Activated CD4-positive, alpha-beta T cell treated with anti-CD3 and anti-CD28 coated beads, Interleukin-2, amount 10 ng/mL, durations not matched to agents 24 days and 14 days (primary cell): ENCODE data around the gene MAP3K1. TPM values are rescaled to one million over a fixed set of nuclear protein-coding genes. Genes with fewer than 3 reads are reported as not detected.

Source experiments
- DNase-seq: peaks from one replicate; pipeline ENCODE4 v3.0.0; 2022
- H3K27ac Mint-ChIP-seq: one replicate; pipeline ENCODE4 v1.8.0; 2022; ENCODE audit warnings: mild to moderate bottlenecking, mixed read lengths
- H3K27me3 Mint-ChIP-seq: one replicate; pipeline ENCODE4 v1.8.0; 2022; ENCODE audit warnings: mixed read lengths
- H3K36me3 Mint-ChIP-seq: one replicate; pipeline ENCODE4 v1.8.0; 2022; ENCODE audit warnings: low read depth, mild to moderate bottlenecking, mixed read lengths
- H3K4me1 Mint-ChIP-seq: one replicate; pipeline ENCODE4 v1.8.0; 2021; ENCODE audit warnings: mixed read lengths
- H3K4me3 Mint-ChIP-seq: one replicate; pipeline ENCODE4 v1.8.0; 2022; ENCODE audit warnings: mild to moderate bottlenecking, moderate library complexity, mixed read lengths
- H3K9me3 Mint-ChIP-seq: one replicate; pipeline ENCODE4 v1.8.0; 2021; ENCODE audit warnings: mixed read lengths
- intact Hi-C: fragments of 100-400 bp; cut with micrococcal nuclease; formaldehyde crosslinking; loops from one replicate; pipeline ENCODE4 v1.15.1; 2023
- total RNA-seq: library from RNA; stranded (reverse); gene quantifications from 2 replicates; pipeline ENCODE4 v1.2.3, GENCODE V29; 2022

The MAP3K1 gene
- total RNA-seq, 1 donor from 2014 or later: 27.6 TPM

GRCh38 chr5:56914678-56915077 lies 99.3 kb downstream of the MAP3K1 start:
- H3K9me3 Mint-ChIP-seq: no peaks in the 10 kb centered on the region
- intact Hi-C loops: no loop called here
- no peak overlapping the region for H3K27ac Mint-ChIP-seq
- no peaks in the 10 kb centered on the region for H3K27me3 Mint-ChIP-seq
- peaks cover 15% of the 10 kb centered on the region for H3K4me1 Mint-ChIP-seq
- peaks cover 12% of the 10 kb centered on the region for H3K36me3 Mint-ChIP-seq
- DNase-seq: no peak
- H3K4me3 Mint-ChIP-seq: no peak overlapping the region

GRCh38 chr5:56917534-56917933 lies 102.2 kb downstream of the MAP3K1 start:
- peaks cover 24% of the 10 kb centered on the region for H3K36me3 Mint-ChIP-seq
- H3K4me1 Mint-ChIP-seq: peaks cover 8% of the 10 kb centered on the region
- no peak overlapping the region for H3K4me3 Mint-ChIP-seq
- H3K27ac Mint-ChIP-seq: no peak overlapping the region
- no peaks in the 10 kb centered on the region for H3K9me3 Mint-ChIP-seq
- H3K27me3 Mint-ChIP-seq: no peaks in the 10 kb centered on the region
- intact Hi-C loops: no loop called here
- DNase-seq: no peak

- intact Hi-C loops: no loop called here
- no peak for DNase-seq
- Mint-ChIP-seq H3K27ac (no peak overlapping the region), H3K9me3 (no peaks in the 10 kb centered on the region), H3K4me3 (no peak overlapping the region), H3K27me3 (no peaks in the 10 kb centered on the region), H3K4me1 (peaks cover 8% of the 10 kb centered on the region), H3K36me3 (peaks cover 26% of the 10 kb centered on the region)
Measured at GRCh38 chr5:56918054-56918453, 102.7 kb downstream of the MAP3K1 start.

GRCh38 chr5:56919942-56920662 lies 104.8 kb downstream of the MAP3K1 start:
- Mint-ChIP-seq H3K9me3 (no peaks in the 10 kb centered on the region), H3K4me1 (peaks cover 8% of the 10 kb centered on the region), H3K27me3 (no peaks in the 10 kb centered on the region), H3K27ac (no peak overlapping the region), H3K4me3 (no peak overlapping the region), H3K36me3 (peaks cover 40% of the 10 kb centered on the region)
- intact Hi-C loops: no loop called here
- no peak for DNase-seq

GRCh38 chr5:56922922-56923321 lies 107.6 kb downstream of the MAP3K1 start:
- Mint-ChIP-seq H3K9me3 (no peaks in the 10 kb centered on the region), H3K4me1 (peaks cover 5% of the 10 kb centered on the region), H3K27me3 (no peaks in the 10 kb centered on the region), H3K36me3 (peaks cover 54% of the 10 kb centered on the region), H3K4me3 (no peak overlapping the region), H3K27ac (no peak overlapping the region)
- intact Hi-C loops: no loop called here
- no peak for DNase-seq

- H3K36me3 Mint-ChIP-seq: peaks cover 45% of the 10 kb centered on the region
- no peaks in the 10 kb centered on the region for H3K27me3 Mint-ChIP-seq
- no peaks in the 10 kb centered on the region for H3K9me3 Mint-ChIP-seq
- intact Hi-C loops: no loop called here
- H3K27ac Mint-ChIP-seq: no peak overlapping the region
- no peak for DNase-seq
- H3K4me3 Mint-ChIP-seq: no peak overlapping the region
- peaks cover 1% of the 10 kb centered on the region for H3K4me1 Mint-ChIP-seq
Measured at GRCh38 chr5:56934325-56934724, 119.0 kb downstream of the MAP3K1 start.

GRCh38 chr5:56938858-56939257 lies 123.5 kb downstream of the MAP3K1 start:
- intact Hi-C loops: no loop called here
- no peak for DNase-seq
- no peak overlapping the region for H3K4me3 Mint-ChIP-seq
- H3K27me3 Mint-ChIP-seq: no peaks in the 10 kb centered on the region
- peaks cover 47% of the 10 kb centered on the region for H3K36me3 Mint-ChIP-seq
- H3K4me1 Mint-ChIP-seq: peaks cover 10% of the 10 kb centered on the region
- H3K9me3 Mint-ChIP-seq: no peaks in the 10 kb centered on the region
- no peak overlapping the region for H3K27ac Mint-ChIP-seq

GRCh38 chr5:56941981-56942380 lies 126.6 kb downstream of the MAP3K1 start:
- Mint-ChIP-seq H3K27ac (no peak overlapping the region), H3K9me3 (no peaks in the 10 kb centered on the region), H3K36me3 (peaks cover 45% of the 10 kb centered on the region), H3K4me1 (peaks cover 10% of the 10 kb centered on the region), H3K27me3 (no peaks in the 10 kb centered on the region), H3K4me3 (no peak overlapping the region)
- intact Hi-C loops: no loop called here
- no peak for DNase-seq

Other genes starting within 250 kb of the MAP3K1 start
- gene SETD9, start 94.0 kb downstream of the MAP3K1 start, total RNA-seq: 15.9 and 17.0 TPM in 2 replicates
- gene MIER3, start 136.6 kb downstream of the MAP3K1 start, total RNA-seq: 35.4 and 37.6 TPM in 2 replicates